Smooth muscle cell (in vitro differentiated cells): ENCODE data around the gene UBAP2. TPM values are rescaled to one million over a fixed set of nuclear protein-coding genes. Genes with fewer than 3 reads are reported as not detected.

Experiments
- DNase-seq: peaks from one replicate; lab custom pipeline; 2025; ENCODE audit not compliant: unreplicated experiment; lab: John Stamatoyannopoulos, UW
- H2AFZ ChIP-seq: fragments of 200-600 bp; sonication (generic); 2 replicates; pipeline ENCODE4 v1.6.0; 2016; ENCODE audit warnings: antibody characterized with exemption, low read depth, mild to moderate bottlenecking
- H3F3A ChIP-seq: fragments of 200-600 bp; sonication (generic); 2 replicates; pipeline ENCODE4 v1.6.0; 2017; ENCODE audit warnings: antibody characterized with exemption, low read depth
- H3K27ac ChIP-seq: fragments of 200-600 bp; sonication (generic); 2 replicates; pipeline ENCODE4 v1.5.1; 2016; ENCODE audit warnings: low read depth, mild to moderate bottlenecking
- H3K27me3 ChIP-seq: fragments of 200-600 bp; sonication (generic); 2 replicates; pipeline ENCODE4 v1.6.1; 2016; ENCODE audit warnings: low read depth, mild to moderate bottlenecking
- H3K36me3 ChIP-seq: fragments of 200-600 bp; sonication (generic); 2 replicates; pipeline ENCODE4 v1.5.1; 2016; ENCODE audit warnings: low read depth
- H3K4me1 ChIP-seq: fragments of 200-600 bp; sonication (generic); 2 replicates; pipeline ENCODE4 v1.5.1; 2016; ENCODE audit warnings: low read depth
- H3K4me2 ChIP-seq: fragments of 200-600 bp; sonication (generic); 2 replicates; pipeline ENCODE4 v1.6.0; 2016; ENCODE audit warnings: mild to moderate bottlenecking
- H3K4me3 ChIP-seq: fragments of 200-600 bp; sonication (generic); 2 replicates; pipeline ENCODE4 v1.5.1; 2016; ENCODE audit warnings: mild to moderate bottlenecking
- H3K79me2 ChIP-seq: fragments of 200-600 bp; sonication (generic); 2 replicates; pipeline ENCODE4 v1.6.0; 2016; ENCODE audit warnings: low read depth, mild to moderate bottlenecking
- H3K9ac ChIP-seq: fragments of 200-600 bp; sonication (generic); 2 replicates; pipeline ENCODE4 v1.6.0; 2016; ENCODE audit warnings: low read depth
- H3K9me3 ChIP-seq: fragments of 200-600 bp; sonication (generic); replicated peaks from 2 replicates; pipeline ENCODE4 v1.5.1; 2016; ENCODE audit warnings: low read depth
- H4K20me1 ChIP-seq: fragments of 200-600 bp; sonication (generic); 2 replicates; pipeline ENCODE4 v1.6.0; 2016; ENCODE audit warnings: low read depth
- CTCF ChIP-seq: fragments of 200-600 bp; sonication (generic); IDR thresholded peaks from 2 replicates; pipeline ENCODE4 v1.5.1; 2017; ENCODE audit warnings: borderline replicate concordance, mild to moderate bottlenecking, antibody characterized with exemption; ENCODE audit not compliant: insufficient read depth, poor library complexity, severe bottlenecking
- WGBS: methylation state at CpG from one replicate; pipeline ENCODE4 v1.1.7; 2016; ENCODE audit warnings: low lambda C conversion rate; 5-methylcytosine and 5-hydroxymethylcytosine counted together
- polyA plus RNA-seq: library from polyadenylated mRNA; unstranded; fragments of >200 nt; fragmentation: Nextera tagmentation; extraction: Ambion mirVana; gene quantifications from 2 replicates; pipeline ENCODE4 v1.2.1, GENCODE V29; 2016
- total RNA-seq: library from RNA; depleted of rRNA; stranded (reverse); fragments of >200 nt; gene quantifications from 2 replicates; pipeline ENCODE4 v1.2.3, GENCODE V29; 2014

The UBAP2 gene
- total and polyA plus RNA-seq, 2 experiments from 2014 or later, result 19.5 to 20.4 TPM

- no peak for TF ChIP-seq CTCF
Observed at GRCh38 chr9:33926746-33927485, 121.8 kb downstream of the UBAP2 start.

DNA sequence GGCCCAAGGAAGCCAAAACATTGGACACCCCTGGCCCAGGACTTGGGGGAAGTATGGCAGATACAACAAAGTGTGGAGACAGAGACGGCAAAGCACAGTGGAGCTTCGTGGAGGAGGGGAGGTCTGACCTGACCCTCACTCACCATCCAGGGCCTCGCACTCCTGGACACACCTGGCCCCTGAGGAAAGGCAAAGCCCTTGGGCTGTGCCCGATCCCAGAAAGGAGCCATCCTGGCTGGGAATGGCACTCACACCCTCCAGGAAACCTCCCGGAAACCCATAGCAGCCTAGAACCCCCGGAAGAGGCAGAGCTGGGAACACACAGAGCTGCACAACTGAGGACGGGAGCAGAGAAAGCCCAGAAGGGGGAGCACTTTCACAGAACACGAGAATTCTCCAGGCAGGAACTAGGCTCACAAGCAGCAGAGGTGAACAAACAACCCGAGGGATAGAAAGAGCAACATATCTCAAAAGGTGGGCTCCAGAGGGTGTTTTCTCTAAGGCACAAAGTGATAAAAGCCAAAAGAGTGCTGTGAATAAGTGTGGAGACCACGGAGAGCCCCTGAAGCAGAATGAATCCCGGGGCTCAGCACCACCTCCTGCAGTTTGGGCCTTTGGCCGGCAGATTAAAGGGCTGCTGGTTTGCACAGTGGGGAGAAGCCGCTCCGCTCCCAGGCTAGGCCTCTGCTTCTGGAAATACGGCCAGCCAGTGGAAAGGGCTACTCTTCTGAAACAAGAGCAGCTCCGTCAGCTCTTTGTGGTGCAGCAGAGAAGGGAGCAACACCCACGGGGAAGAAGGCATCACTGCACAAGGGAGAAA is 123.5 kb downstream of the UBAP2 start:
- Histone ChIP-seq H3K4me3 (no peak overlapping the region), H3K27ac (no peak overlapping the region), H3K9me3 (no peaks in the 10 kb centered on the region), H4K20me1 (peaks cover 23% of the 10 kb centered on the region), H3K9ac (no peak overlapping the region), H3K4me1 (no peaks in the 10 kb centered on the region), H3K27me3 (no peaks in the 10 kb centered on the region), H2AFZ (no peak overlapping the region), H3K36me3 (peaks cover under 1% of the 10 kb centered on the region), H3F3A (peaks cover 11% of the 10 kb centered on the region), H3K79me2 (peaks cover 10% of the 10 kb centered on the region), H3K4me2 (no peak overlapping the region)
- TF ChIP-seq CTCF, result peak; percentile 49
- no peak for DNase-seq
- WGBS, result 82% methylated on average over 17 of the region's 17 CpGs

More at GRCh38 chr9:33926746-33927485, 121.8 kb downstream of the UBAP2 start:
- Histone ChIP-seq H4K20me1 (peaks cover 17% of the 10 kb centered on the region), H3K9ac (no peak overlapping the region), H3K27ac (no peak overlapping the region), H2AFZ (no peak overlapping the region), H3K36me3 (peaks cover 7% of the 10 kb centered on the region), H3K79me2 (peaks cover 10% of the 10 kb centered on the region), H3K9me3 (no peaks in the 10 kb centered on the region), H3K4me1 (no peaks in the 10 kb centered on the region), H3F3A (no peaks in the 10 kb centered on the region), H3K4me3 (no peak overlapping the region), H3K4me2 (no peak overlapping the region), H3K27me3 (no peaks in the 10 kb centered on the region)
- 97% methylated on average over 17 of the region's 17 CpGs for WGBS
- DNase-seq, result no peak

DNA sequence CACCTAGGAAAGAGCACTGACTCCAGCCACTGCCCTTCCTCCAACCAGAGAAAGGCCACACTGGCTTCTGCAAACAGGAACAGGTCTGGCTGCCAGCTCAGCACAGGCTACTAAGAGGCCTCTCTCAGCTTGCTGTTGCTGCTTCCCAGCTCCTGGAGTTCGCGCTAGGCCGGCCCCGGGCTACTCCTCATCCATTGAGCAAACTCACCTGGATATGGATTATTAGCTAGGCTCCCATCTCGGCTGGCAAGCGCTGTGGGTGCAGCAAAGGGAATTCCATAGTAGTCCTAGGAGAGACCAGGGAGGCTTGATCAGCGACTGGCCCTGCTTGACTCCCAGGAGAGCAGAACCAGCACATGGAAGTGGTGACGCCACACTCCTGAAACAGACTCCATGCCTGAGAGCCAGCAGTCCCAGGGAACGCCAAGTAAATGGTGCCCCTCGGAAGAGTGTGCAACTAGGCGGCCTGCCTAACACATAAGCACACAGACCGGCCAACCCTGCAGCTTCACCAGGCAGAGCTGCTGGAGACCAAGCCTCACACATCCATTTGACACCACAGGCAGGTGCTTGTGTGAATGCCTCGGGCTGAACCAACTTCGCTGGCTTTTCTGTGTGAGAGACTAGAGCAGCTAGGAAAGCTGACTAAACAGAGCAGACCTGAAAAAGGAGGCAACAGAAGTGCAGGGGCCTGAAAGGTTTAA is 124.5 kb downstream of the UBAP2 start:
- Histone ChIP-seq H3K4me1 (no peaks in the 10 kb centered on the region), H3K9ac (no peak overlapping the region), H3K79me2 (peaks cover 1% of the 10 kb centered on the region), H3K9me3 (no peaks in the 10 kb centered on the region), H3K27ac (no peak overlapping the region), H4K20me1 (peaks cover 24% of the 10 kb centered on the region), H3F3A (peaks cover 18% of the 10 kb centered on the region), H3K4me3 (no peak overlapping the region), H3K36me3 (no peaks in the 10 kb centered on the region), H2AFZ (no peak overlapping the region), H3K4me2 (no peak overlapping the region), H3K27me3 (no peaks in the 10 kb centered on the region)
- 98% methylated on average over 14 of the region's 14 CpGs for WGBS
- no peak for DNase-seq
- no peak for TF ChIP-seq CTCF
